Measurements from ENCODE around the gene TADA2B. TPM values are rescaled to one million over a fixed set of nuclear protein-coding genes. Genes with fewer than 3 reads are reported as not detected.

Gene TADA2B
- total RNA-seq, 1 experiment from 2014 or later: 14.3 TPM

GRCh38 chr4:7087036-7087435 is 43.9 kb downstream of the TADA2B start:
- peaks cover 4% of the 10 kb centered on the region for H3K4me1 Mint-ChIP-seq
- ChIA-PET CTCF (no interaction called here), POLR2A (no interaction called here)
- ATAC-seq (no peak), DNase-seq (ENCODE audit: low spot score) (no peak)
- H3K9me3 Mint-ChIP-seq: peaks cover 18% of the 10 kb centered on the region
- peaks cover 92% of the 10 kb centered on the region for H3K27me3 Mint-ChIP-seq (ENCODE audit: low read depth)
- H3K36me3 Mint-ChIP-seq: peaks cover 6% of the 10 kb centered on the region
- H3K27ac Mint-ChIP-seq: no peak overlapping the region
- TF ChIP-seq, protein P1, sequence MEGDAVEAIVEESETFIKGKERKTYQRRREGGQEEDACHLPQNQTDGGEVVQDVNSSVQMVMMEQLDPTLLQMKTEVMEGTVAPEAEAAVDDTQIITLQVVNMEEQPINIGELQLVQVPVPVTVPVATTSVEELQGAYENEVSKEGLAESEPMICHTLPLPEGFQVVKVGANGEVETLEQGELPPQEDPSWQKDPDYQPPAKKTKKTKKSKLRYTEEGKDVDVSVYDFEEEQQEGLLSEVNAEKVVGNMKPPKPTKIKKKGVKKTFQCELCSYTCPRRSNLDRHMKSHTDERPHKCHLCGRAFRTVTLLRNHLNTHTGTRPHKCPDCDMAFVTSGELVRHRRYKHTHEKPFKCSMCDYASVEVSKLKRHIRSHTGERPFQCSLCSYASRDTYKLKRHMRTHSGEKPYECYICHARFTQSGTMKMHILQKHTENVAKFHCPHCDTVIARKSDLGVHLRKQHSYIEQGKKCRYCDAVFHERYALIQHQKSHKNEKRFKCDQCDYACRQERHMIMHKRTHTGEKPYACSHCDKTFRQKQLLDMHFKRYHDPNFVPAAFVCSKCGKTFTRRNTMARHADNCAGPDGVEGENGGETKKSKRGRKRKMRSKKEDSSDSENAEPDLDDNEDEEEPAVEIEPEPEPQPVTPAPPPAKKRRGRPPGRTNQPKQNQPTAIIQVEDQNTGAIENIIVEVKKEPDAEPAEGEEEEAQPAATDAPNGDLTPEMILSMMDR (IDR thresholded peaks at IDR 0.05): no peak
- no peak for TF ChIP-seq SMAD4 (CRISPR knock-in tag; IDR thresholded peaks at IDR 0.05)
- TF ChIP-seq CREM (CRISPR knock-in tag; IDR thresholded peaks at IDR 0.05): no peak
- no peak for TF ChIP-seq SP1 (CRISPR knock-in tag; conservative IDR thresholded peaks at IDR 0.05)
- no peak overlapping the region for H3K4me3 Mint-ChIP-seq

DNA sequence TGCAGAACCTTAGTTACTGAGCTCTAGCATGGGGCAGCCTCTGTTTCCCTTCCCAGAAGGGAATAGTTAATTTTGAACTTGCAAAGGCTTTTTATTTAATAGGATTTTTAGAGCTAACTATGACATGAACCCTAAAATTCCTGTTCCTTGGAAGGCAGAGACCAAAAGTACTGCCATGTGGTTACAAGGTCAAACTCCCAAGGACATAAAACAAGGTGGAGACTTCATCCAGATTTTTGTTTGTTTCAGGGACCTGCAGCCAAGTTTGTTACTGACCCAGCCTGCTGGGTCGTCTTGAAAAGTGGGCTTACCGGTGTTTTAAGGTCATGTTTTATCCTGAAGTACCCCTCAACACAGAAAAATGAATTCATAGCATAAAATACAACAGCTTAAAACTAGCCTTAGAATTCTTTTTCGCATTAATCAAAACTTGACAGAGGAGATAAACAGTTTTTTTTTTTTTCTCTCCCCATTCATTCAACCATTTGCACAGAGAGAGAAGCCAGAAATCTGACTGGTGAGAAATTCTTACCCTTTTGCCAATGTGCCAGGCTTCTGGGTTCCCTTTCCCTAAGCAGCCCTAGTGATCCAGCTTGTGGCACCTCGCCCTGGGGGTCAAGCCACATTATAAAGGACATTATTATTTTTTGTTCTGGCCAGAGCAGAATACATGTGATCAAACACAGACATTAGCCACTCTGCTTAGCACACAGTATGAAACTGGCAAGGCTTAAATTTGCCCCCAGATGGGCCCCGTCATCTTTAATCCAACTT is 46.2 kb downstream of the TADA2B start:
- CTCF ChIA-PET: interaction anchor here (1.0 to 1.8 kb wide), 4 partner anchors 8 to 19 kb away, joined by 3 to 5 read pairs (median 4); no protein-coding TSS in a partner anchor

DNA sequence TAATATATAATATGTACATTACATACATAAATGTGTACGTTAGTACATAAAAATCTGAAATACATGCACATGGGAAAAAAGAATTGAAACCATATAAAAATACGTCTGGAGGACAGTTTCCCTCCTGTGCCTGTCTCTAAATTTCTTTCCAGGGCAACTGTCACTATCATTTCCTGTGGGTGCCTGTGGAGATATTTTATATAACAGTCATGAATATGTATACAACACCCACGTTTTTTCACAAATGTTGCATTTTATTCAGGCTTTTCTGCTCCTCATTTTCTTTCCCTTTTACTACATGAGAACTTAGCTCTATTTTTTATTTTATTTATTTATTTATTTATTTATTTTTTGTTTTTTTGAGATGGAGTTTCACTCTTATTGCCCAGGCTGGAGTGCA is 48.9 kb downstream of the TADA2B start:
- ChIA-PET CTCF (interaction anchor here (1.6 kb wide), 1 partner anchor 10 kb away, joined by 7 read pairs; no protein-coding TSS in a partner anchor), POLR2A (no interaction called here)
- peaks cover 97% of the 10 kb centered on the region for H3K27me3 Mint-ChIP-seq (ENCODE audit: low read depth)
- DNase-seq (ENCODE audit: low spot score) (no peak), ATAC-seq (no peak)
- H3K36me3 Mint-ChIP-seq: no peaks in the 10 kb centered on the region
- H3K4me3 Mint-ChIP-seq: no peak overlapping the region
- H3K9me3 Mint-ChIP-seq: peaks cover 4% of the 10 kb centered on the region
- no peak overlapping the region for H3K27ac Mint-ChIP-seq
- no peaks in the 10 kb centered on the region for H3K4me1 Mint-ChIP-seq
- TF ChIP-seq MYBL2 (CRISPR knock-in tag; IDR thresholded peaks at IDR 0.05) (no peak), NFE2L1 (CRISPR knock-in tag; IDR thresholded peaks at IDR 0.05) (no peak), GTF2I (CRISPR knock-in tag; conservative IDR thresholded peaks at IDR 0.05) (no peak), ZNF317 (CRISPR knock-in tag; IDR thresholded peaks at IDR 0.05; ENCODE audit: borderline replicate concordance, low read depth) (no peak), E2F4 (CRISPR knock-in tag; IDR thresholded peaks at IDR 0.05; ENCODE audit: borderline replicate concordance, low read depth) (no peak)

More for the DNA sequence above, 46.2 kb downstream of the TADA2B start:
- H3K4me3 Mint-ChIP-seq: no peak overlapping the region
- no peak for DNase-seq (ENCODE audit: low spot score)
- no peaks in the 10 kb centered on the region; the same call in 1 of the 2 replicates for H3K4me1 Mint-ChIP-seq
- POLR2A ChIA-PET: no interaction called here
- no peak overlapping the region for H3K27ac Mint-ChIP-seq
- H3K27me3 Mint-ChIP-seq (ENCODE audit: low read depth): peaks cover 97% of the 10 kb centered on the region
- TF ChIP-seq USF2 (CRISPR knock-in tag; IDR thresholded peaks at IDR 0.05) (no peak), E2F4 (CRISPR knock-in tag; IDR thresholded peaks at IDR 0.05; ENCODE audit: borderline replicate concordance, low read depth) (no peak)
- peaks cover 18% of the 10 kb centered on the region for H3K9me3 Mint-ChIP-seq
- peaks cover 6% of the 10 kb centered on the region for H3K36me3 Mint-ChIP-seq
- no peak for ATAC-seq

DNA sequence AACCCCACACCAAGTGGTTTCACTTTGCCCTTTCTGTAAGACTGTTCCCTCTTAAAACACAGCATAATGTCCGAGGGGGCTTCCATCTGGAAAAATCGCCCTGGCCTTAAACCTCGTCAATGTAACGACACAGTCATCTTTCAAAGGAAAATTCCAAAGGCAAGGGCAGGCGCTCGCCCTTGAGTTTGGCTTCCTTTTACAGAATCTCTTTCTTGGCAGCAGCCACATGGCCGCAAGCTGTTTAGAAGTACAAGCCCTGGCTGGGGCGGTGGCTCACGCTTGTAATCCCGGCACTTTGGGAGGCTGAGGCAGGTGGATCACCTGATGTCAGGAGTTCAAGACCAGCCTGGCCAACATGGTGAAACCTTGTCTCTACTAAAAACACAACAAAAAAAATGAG is 51.7 kb downstream of the TADA2B start:
- DNase-seq (ENCODE audit: low spot score) (no peak), ATAC-seq (no peak)
- H3K27me3 Mint-ChIP-seq (ENCODE audit: low read depth): peaks cover 97% of the 10 kb centered on the region
- ChIA-PET CTCF (interaction anchor here (0.8 kb wide), 1 partner anchor 24 kb away, joined by 5 read pairs; no protein-coding TSS in a partner anchor), POLR2A (interaction anchor here (0.6 kb wide), 1 partner anchor 38 kb away, joined by 6 read pairs; no protein-coding TSS in a partner anchor)
- H3K4me1 Mint-ChIP-seq: no peaks in the 10 kb centered on the region
- no peaks in the 10 kb centered on the region for H3K36me3 Mint-ChIP-seq
- no peaks in the 10 kb centered on the region for H3K9me3 Mint-ChIP-seq
- TF ChIP-seq FOXJ3 (CRISPR knock-in tag; IDR thresholded peaks at IDR 0.05; ENCODE audit: borderline replicate concordance): no peak
- TF ChIP-seq STAT6 (CRISPR knock-in tag; conservative IDR thresholded peaks at IDR 0.05; ENCODE audit: low read depth): no peak
- TF ChIP-seq, protein P2, sequence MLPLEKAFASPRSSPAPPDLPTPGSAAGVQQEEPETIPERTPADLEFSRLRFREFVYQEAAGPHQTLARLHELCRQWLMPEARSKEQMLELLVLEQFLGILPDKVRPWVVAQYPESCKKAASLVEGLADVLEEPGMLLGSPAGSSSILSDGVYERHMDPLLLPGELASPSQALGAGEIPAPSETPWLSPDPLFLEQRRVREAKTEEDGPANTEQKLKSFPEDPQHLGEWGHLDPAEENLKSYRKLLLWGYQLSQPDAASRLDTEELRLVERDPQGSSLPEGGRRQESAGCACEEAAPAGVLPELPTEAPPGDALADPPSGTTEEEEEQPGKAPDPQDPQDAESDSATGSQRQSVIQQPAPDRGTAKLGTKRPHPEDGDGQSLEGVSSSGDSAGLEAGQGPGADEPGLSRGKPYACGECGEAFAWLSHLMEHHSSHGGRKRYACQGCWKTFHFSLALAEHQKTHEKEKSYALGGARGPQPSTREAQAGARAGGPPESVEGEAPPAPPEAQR (CRISPR knock-in tag; IDR thresholded peaks at IDR 0.05): no peak
- no peak overlapping the region for H3K27ac Mint-ChIP-seq
- H3K4me3 Mint-ChIP-seq: no peak overlapping the region

Measured in WTC11 (cell line).